CD4-positive, CD25-positive, alpha-beta regulatory T cell (primary cell): ENCODE data around the gene PUS1. TPM values are rescaled to one million over a fixed set of nuclear protein-coding genes. Genes with fewer than 3 reads are reported as not detected.
A peak's percentile ranks its signal among the peaks of the same experiment; 100 is the strongest.

Experiments used
- ATAC-seq, 2 donors: fragments of 150-1000 bp; cut with Tn5 transposase; one replicate each; pipeline ENCODE4 v1.10.0; 2021; ENCODE audit warnings: low read depth in 2 of 2, moderate number of reproducible peaks in 2 of 2, moderate library complexity in 1 of 2
- DNase-seq, 3 donors: peaks; one replicate each; pipeline versions ENCODE4 v3.0.0 to v3.0.0-alpha.2; 2012 to 2022; ENCODE audit warnings: mixed read lengths in 1 of 3
- H3K27ac ChIP-seq: one replicate; pipeline ENCODE4 v1.7.0; 2013; ENCODE audit warnings: mild to moderate bottlenecking, low read length; ENCODE audit not compliant: insufficient read depth, poor library complexity, severe bottlenecking
- H3K27me3 ChIP-seq: one replicate; pipeline ENCODE4 v1.7.0; 2013; ENCODE audit warnings: low read length; ENCODE audit not compliant: control insufficient read depth, insufficient read depth
- H3K36me3 ChIP-seq: one replicate; pipeline ENCODE4 v1.7.0; 2013; ENCODE audit warnings: mild to moderate bottlenecking, low read length, moderate library complexity; ENCODE audit not compliant: control insufficient read depth, insufficient read depth
- H3K4me1 ChIP-seq: 2 replicates; pipeline ENCODE4 v1.7.0; 2013; ENCODE audit warnings: mild to moderate bottlenecking, low read length; ENCODE audit not compliant: insufficient read depth, control insufficient read depth, poor library complexity, severe bottlenecking
- H3K4me3 ChIP-seq: one replicate; pipeline ENCODE4 v1.7.0; 2013; ENCODE audit warnings: low read depth, mild to moderate bottlenecking, low read length, moderate library complexity
- H3K9me3 ChIP-seq, 2 experiments: 1 replicate in 1 of 2; 2 replicates in 1 of 2; pipeline ENCODE4 v1.7.0; 2013; ENCODE audit warnings: low read length in 2 of 2, mild to moderate bottlenecking in 1 of 2, moderate library complexity in 1 of 2; ENCODE audit not compliant: control insufficient read depth in 2 of 2
- H3K27ac Mint-ChIP-seq, 3 donors: one replicate each; pipeline ENCODE4 v1.8.0; 2020 to 2022; ENCODE audit warnings: mild to moderate bottlenecking in 3 of 3, mixed read lengths in 3 of 3, moderate library complexity in 2 of 3
- H3K27me3 Mint-ChIP-seq: one replicate; pipeline ENCODE4 v1.8.0; 2022; ENCODE audit warnings: mild to moderate bottlenecking, mixed read lengths
- H3K36me3 Mint-ChIP-seq: one replicate; pipeline ENCODE4 v1.8.0; 2020; ENCODE audit warnings: mixed read lengths
- H3K4me1 Mint-ChIP-seq, 4 donors: one replicate each; pipeline ENCODE4 v1.8.0; 2020 to 2022; ENCODE audit warnings: mixed read lengths in 4 of 4, mild to moderate bottlenecking in 1 of 4
- H3K4me3 Mint-ChIP-seq, 4 donors: one replicate each; pipeline ENCODE4 v1.8.0; 2020 to 2022; ENCODE audit warnings: mild to moderate bottlenecking in 4 of 4, mixed read lengths in 4 of 4, moderate library complexity in 3 of 4
- H3K9me3 Mint-ChIP-seq, 7 donors: one replicate each; pipeline ENCODE4 v1.8.0; 2020 to 2022; ENCODE audit warnings: mixed read lengths in 7 of 7, mild to moderate bottlenecking in 3 of 7, moderate library complexity in 2 of 7
- polyA plus RNA-seq, 4 donors: library from polyadenylated mRNA; unstranded; fragments of 300-500 nt; fragmentation: Illumina TruSeq; gene quantifications; one replicate each; pipeline ENCODE4 v1.2.3, GENCODE V29; 2021
- total RNA-seq: library from RNA; stranded (reverse); gene quantifications from one replicate; pipeline ENCODE4 v1.2.3, GENCODE V29; 2022

Gene PUS1
- total and polyA plus RNA-seq, 5 donors from 2014 or later: 14.0 to 26.0 (median 17.9) TPM

- DNase-seq (no peak), ATAC-seq (no peak)
- Histone ChIP-seq H3K27me3 (no peaks in the 10 kb centered on the region), H3K4me1 (peaks cover 9% of the 10 kb centered on the region), H3K36me3 (peaks cover 6% of the 10 kb centered on the region), H3K27ac (no peak overlapping the region), H3K4me3 (no peak overlapping the region), H3K9me3 (no peaks in the 10 kb centered on the region)
- Mint-ChIP-seq H3K4me3 (no peak overlapping the region), H3K27ac (peak overlapping the region; percentile 43 to 62 (median 46)), H3K27me3 (no peaks in the 10 kb centered on the region), H3K4me1 (peaks cover 0 to 24% (median 4%) of the 10 kb centered on the region in 4 donors), H3K9me3 (no peaks in the 10 kb centered on the region), H3K36me3 (peaks cover 1% of the 10 kb centered on the region)
Measured at GRCh38 chr12:131905081-131905629, 23.9 kb upstream of the PUS1 start.

- no peaks in the 10 kb centered on the region for H3K9me3 Mint-ChIP-seq
- Histone ChIP-seq H3K36me3 (peaks cover 11% of the 10 kb centered on the region), H3K4me3 (no peak overlapping the region), H3K27ac (no peak overlapping the region), H3K9me3 (no peaks in the 10 kb centered on the region), H3K27me3 (no peaks in the 10 kb centered on the region), H3K4me1 (peaks cover 9% of the 10 kb centered on the region)
- no peak for ATAC-seq
- H3K36me3 Mint-ChIP-seq: no peaks in the 10 kb centered on the region
- peaks cover 0 to 23% (median 2%) of the 10 kb centered on the region in 4 donors for H3K4me1 Mint-ChIP-seq
- DNase-seq: no peak
- H3K4me3 Mint-ChIP-seq: no peak overlapping the region
- peak overlapping the region in 2 of 3 donors; percentile 46 to 62 for H3K27ac Mint-ChIP-seq
- no peaks in the 10 kb centered on the region for H3K27me3 Mint-ChIP-seq
Measured at GRCh38 chr12:131905630-131906091, 23.4 kb upstream of the PUS1 start.

GRCh38 chr12:131907379-131908091, 21.5 kb upstream of the PUS1 start:
- no peaks in the 10 kb centered on the region for H3K36me3 Mint-ChIP-seq
- no peaks in the 10 kb centered on the region for H3K9me3 Mint-ChIP-seq
- Histone ChIP-seq H3K4me3 (no peak overlapping the region), H3K27ac (no peak overlapping the region), H3K27me3 (no peaks in the 10 kb centered on the region), H3K36me3 (peaks cover 25% of the 10 kb centered on the region), H3K9me3 (no peaks in the 10 kb centered on the region), H3K4me1 (peaks cover 9% of the 10 kb centered on the region)
- H3K27ac Mint-ChIP-seq: no peak overlapping the region
- H3K4me1 Mint-ChIP-seq: peaks cover 0 to 17% (median 2%) of the 10 kb centered on the region in 4 donors
- no peak for ATAC-seq
- no peak for DNase-seq
- H3K4me3 Mint-ChIP-seq: no peak overlapping the region
- no peaks in the 10 kb centered on the region for H3K27me3 Mint-ChIP-seq

DNA sequence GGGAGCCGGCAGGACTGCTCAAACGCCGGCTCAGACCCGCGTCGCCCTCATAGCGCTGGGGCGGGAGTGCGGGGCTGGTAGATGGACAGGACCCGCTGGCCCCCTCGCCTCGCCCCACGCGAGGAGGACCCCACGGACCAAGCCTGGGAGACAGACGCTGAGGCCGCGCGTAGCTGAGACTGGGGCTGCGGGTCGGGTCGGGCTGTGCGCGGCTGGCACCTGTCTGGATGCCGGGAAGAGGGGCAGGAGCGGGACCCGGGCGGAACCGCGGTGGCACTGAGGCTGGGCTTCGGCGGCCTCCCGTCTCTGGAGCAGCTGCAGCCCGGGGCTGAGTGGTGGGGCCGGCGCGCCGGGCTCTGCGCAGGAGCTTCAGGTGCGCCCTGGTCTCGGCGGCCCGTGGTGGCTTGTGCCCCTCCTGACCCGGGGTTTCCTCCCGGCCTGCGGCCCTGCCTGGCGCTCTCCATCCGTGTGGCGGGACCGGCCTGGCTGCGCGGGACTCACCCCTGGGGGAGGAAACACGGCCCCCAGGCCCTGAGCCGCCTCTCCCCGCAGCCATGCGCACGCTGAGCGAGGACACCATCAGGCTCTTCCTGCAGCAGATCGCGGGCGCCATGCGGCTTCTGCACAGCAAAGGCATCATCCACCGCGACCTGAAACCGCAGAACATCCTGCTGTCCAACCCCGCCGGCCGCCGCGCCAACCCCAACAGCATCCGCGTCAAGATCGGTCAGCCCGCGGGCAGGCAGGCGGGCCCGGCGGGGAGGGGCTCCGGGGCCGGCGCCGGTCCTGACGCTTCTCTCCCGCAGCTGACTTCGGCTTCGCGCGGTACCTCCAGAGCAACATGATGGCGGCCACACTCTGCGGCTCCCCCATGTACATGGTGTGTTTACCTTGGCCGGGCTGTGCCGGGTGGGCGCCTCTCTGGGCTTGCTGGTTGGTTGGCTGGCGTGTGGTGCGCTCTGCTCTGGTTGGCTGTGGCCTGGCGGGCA, 20.7 kb upstream of the PUS1 start:
- no peak overlapping the region for H3K27ac ChIP-seq
- Mint-ChIP-seq H3K4me3 (no peak overlapping the region), H3K27me3 (no peaks in the 10 kb centered on the region), H3K9me3 (no peaks in the 10 kb centered on the region), H3K36me3 (no peaks in the 10 kb centered on the region), H3K4me1 (peaks cover 0 to 16% (median 2%) of the 10 kb centered on the region in 4 donors), H3K27ac (no peak overlapping the region)
- no peaks in the 10 kb centered on the region for H3K27me3 ChIP-seq
- H3K4me3 ChIP-seq: no peak overlapping the region
- peaks cover 9% of the 10 kb centered on the region for H3K4me1 ChIP-seq
- H3K36me3 ChIP-seq: peaks cover 25% of the 10 kb centered on the region
- no peaks in the 10 kb centered on the region for H3K9me3 ChIP-seq
- no peak for ATAC-seq
- DNase-seq: no peak

- Histone ChIP-seq H3K36me3 (peaks cover 25% of the 10 kb centered on the region), H3K4me3 (no peak overlapping the region), H3K27me3 (no peaks in the 10 kb centered on the region), H3K9me3 (no peaks in the 10 kb centered on the region), H3K4me1 (peaks cover 9% of the 10 kb centered on the region), H3K27ac (no peak overlapping the region)
- Mint-ChIP-seq H3K36me3 (no peaks in the 10 kb centered on the region), H3K27ac (no peak overlapping the region), H3K4me3 (no peak overlapping the region), H3K27me3 (no peaks in the 10 kb centered on the region), H3K9me3 (no peaks in the 10 kb centered on the region), H3K4me1 (peaks cover 0 to 13% (median 2%) of the 10 kb centered on the region in 4 donors)
- no peak for ATAC-seq
- no peak for DNase-seq
Measured at GRCh38 chr12:131909081-131909751, 19.9 kb upstream of the PUS1 start.

DNA sequence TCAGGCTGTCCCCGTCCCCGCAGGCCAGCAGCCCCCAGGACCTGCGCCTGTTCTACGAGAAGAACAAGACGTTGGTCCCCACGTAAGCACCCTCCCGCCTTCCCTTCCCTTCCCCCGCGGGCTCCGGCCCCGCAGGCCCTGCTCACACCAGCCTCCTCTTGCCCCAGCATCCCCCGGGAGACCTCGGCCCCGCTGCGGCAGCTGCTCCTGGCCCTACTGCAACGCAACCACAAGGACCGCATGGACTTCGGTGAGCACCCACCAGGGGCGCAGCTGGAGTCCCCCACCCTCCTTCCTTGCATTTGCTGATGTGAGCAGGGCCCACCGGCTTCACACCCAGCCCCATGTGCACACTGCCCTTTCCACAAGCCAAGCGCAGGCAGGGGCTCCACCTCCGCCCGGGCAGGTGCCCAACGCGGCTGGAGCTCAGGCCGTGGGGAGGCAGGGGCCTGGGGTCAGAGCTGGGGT, 19.3 kb upstream of the PUS1 start:
- ATAC-seq: no peak
- no peaks in the 10 kb centered on the region for H3K9me3 Mint-ChIP-seq

More for the DNA sequence above, 19.3 kb upstream of the PUS1 start:
- Mint-ChIP-seq H3K36me3 (no peaks in the 10 kb centered on the region), H3K27ac (no peak overlapping the region), H3K4me1 (peaks cover 0 to 9% (median 2%) of the 10 kb centered on the region in 4 donors), H3K27me3 (no peaks in the 10 kb centered on the region), H3K4me3 (no peak overlapping the region)
- DNase-seq: no peak
- peaks cover 25% of the 10 kb centered on the region for H3K36me3 ChIP-seq
- no peaks in the 10 kb centered on the region for H3K27me3 ChIP-seq
- no peaks in the 10 kb centered on the region for H3K9me3 ChIP-seq
- peaks cover 9% of the 10 kb centered on the region for H3K4me1 ChIP-seq
- no peak overlapping the region for H3K4me3 ChIP-seq
- H3K27ac ChIP-seq: no peak overlapping the region
